OCI-LY3 (cell line): ENCODE results near the gene ERP44.

ENCODE experiments used
- H2AFZ ChIP-seq: fragments of 200-600, 300-600 bp; shearing (Covaris generic); 2 replicates; pipeline ENCODE4 v1.6.0; 2014; ENCODE audit warnings: antibody characterized with exemption, low read depth, low read length
- H3K27ac ChIP-seq: fragments of 200-600, 300-600 bp; sonication (generic); 2 replicates; pipeline ENCODE4 v1.5.1; 2014; ENCODE audit warnings: mild to moderate bottlenecking, low read length, moderate library complexity, mixed read lengths
- H3K27me3 ChIP-seq: fragments of 200-600, 300-600 bp; sonication (generic); 2 replicates; pipeline ENCODE4 v1.6.1; 2014; ENCODE audit warnings: low read depth, low read length, mixed read lengths
- H3K36me3 ChIP-seq: fragments of 200-600, 300-600 bp; sonication (generic); replicated peaks from 2 replicates; pipeline ENCODE3; 2014; ENCODE audit warnings: low read depth, low read length, mixed read lengths
- H3K4me1 ChIP-seq: fragments of 300-600, 200-600 bp; sonication (generic); 2 replicates; pipeline ENCODE4 v1.6.1; 2014; ENCODE audit warnings: low read length, mixed read lengths
- H3K4me2 ChIP-seq: fragments of 200-600, 300-600 bp; sonication (generic); 2 replicates; pipeline ENCODE4 v1.6.1; 2014; ENCODE audit warnings: low read length, mixed read lengths
- H3K4me3 ChIP-seq: fragments of 300-600, 200-600 bp; sonication (generic); 2 replicates; pipeline ENCODE4 v1.5.1; 2014; ENCODE audit warnings: antibody characterized with exemption, mild to moderate bottlenecking, low read length, moderate library complexity
- H3K79me2 ChIP-seq: fragments of 300-600, 200-600 bp; shearing (Covaris generic); 2 replicates; pipeline ENCODE4 v1.6.1; 2014; ENCODE audit warnings: mild to moderate bottlenecking, low read length, mixed read lengths
- H3K9ac ChIP-seq: fragments of 300-600, 200-600 bp; shearing (Covaris generic); 2 replicates; pipeline ENCODE4 v1.6.0; 2014; ENCODE audit warnings: mild to moderate bottlenecking, low read length, moderate library complexity
- H3K9me3 ChIP-seq: fragments of 200-600, 300-600 bp; shearing (Covaris generic); 2 replicates; pipeline ENCODE4 v1.6.1; 2014; ENCODE audit warnings: low read length, mixed read lengths; ENCODE audit not compliant: insufficient read depth
- H4K20me1 ChIP-seq: fragments of 200-600, 300-600 bp; sonication (generic); 2 replicates; pipeline ENCODE4 v1.6.1; 2016; ENCODE audit warnings: low read length, mixed read lengths; ENCODE audit not compliant: insufficient read depth
- CTCF ChIP-seq: fragments of 200-600, 300-600 bp; sonication (generic); IDR thresholded peaks from 2 replicates; pipeline ENCODE4 v1.5.1; 2014; ENCODE audit warnings: antibody characterized with exemption, low read length, low read depth
- EZH2phosphoT487 ChIP-seq: fragments of 200-600 bp; shearing (Covaris generic); IDR thresholded peaks from 2 replicates; pipeline ENCODE4 v1.6.1; 2018; ENCODE audit warnings: antibody characterized with exemption, mixed run types, low read depth

Gene ERP44

GRCh38 chr9:100012279-100012678 lies 86.5 kb downstream of the ERP44 start:
- Histone ChIP-seq H3K9me3 (no peaks in the 10 kb centered on the region), H4K20me1 (no peaks in the 10 kb centered on the region), H3K27ac (no peak overlapping the region), H3K9ac (no peak overlapping the region), H3K27me3 (no peaks in the 10 kb centered on the region), H2AFZ (no peak overlapping the region), H3K79me2 (no peaks in the 10 kb centered on the region), H3K4me1 (no peaks in the 10 kb centered on the region), H3K4me2 (no peak overlapping the region), H3K4me3 (no peak overlapping the region), H3K36me3 (no peaks in the 10 kb centered on the region)
- no peak for TF ChIP-seq EZH2phosphoT487
- TF ChIP-seq CTCF = no peak

GRCh38 chr9:100011062-100011681 lies 87.6 kb downstream of the ERP44 start:
- no peaks in the 10 kb centered on the region for H3K9me3 ChIP-seq
- H3K79me2 ChIP-seq = no peaks in the 10 kb centered on the region
- no peaks in the 10 kb centered on the region for H3K4me1 ChIP-seq
- no peaks in the 10 kb centered on the region for H3K27me3 ChIP-seq
- no peak overlapping the region for H3K4me2 ChIP-seq
- TF ChIP-seq EZH2phosphoT487 (no peak), CTCF (peak; percentile 75)
- H3K27ac ChIP-seq = no peak overlapping the region
- H4K20me1 ChIP-seq = no peaks in the 10 kb centered on the region
- no peaks in the 10 kb centered on the region for H3K36me3 ChIP-seq
- no peak overlapping the region for H2AFZ ChIP-seq
- no peak overlapping the region for H3K9ac ChIP-seq
- no peak overlapping the region for H3K4me3 ChIP-seq

DNA sequence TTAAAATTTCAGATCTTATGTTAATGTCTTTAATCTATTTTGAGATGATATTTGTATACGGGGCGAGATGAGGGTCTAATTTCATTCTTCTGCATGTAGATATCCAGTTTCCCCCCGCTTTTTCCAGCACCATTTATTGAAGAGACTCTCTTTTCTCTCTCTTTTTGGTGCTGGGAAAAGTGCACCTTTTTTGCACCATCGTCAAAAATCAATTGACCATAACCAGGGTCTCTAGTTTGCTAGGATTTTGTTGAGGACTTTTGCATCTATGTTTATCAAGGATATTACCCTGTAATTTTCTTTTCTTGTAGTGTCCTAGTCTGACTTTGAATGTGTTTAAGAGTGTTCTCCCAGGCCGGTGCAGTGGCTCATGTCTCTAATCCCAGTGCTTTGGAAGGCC lies 99.0 kb downstream of the ERP44 start:
- no peak for TF ChIP-seq CTCF
- TF ChIP-seq EZH2phosphoT487 = no peak
- H3K27ac ChIP-seq = no peak overlapping the region

GRCh38 chr9:99998866-99999265 lies 99.9 kb downstream of the ERP44 start:
- Histone ChIP-seq H3K79me2 (no peaks in the 10 kb centered on the region), H3K9ac (no peak overlapping the region), H3K27ac (no peak overlapping the region), H3K4me1 (peaks cover 3% of the 10 kb centered on the region; the same call in 1 of the 2 replicates), H4K20me1 (no peaks in the 10 kb centered on the region), H3K27me3 (no peaks in the 10 kb centered on the region), H3K4me3 (no peak overlapping the region), H2AFZ (no peak overlapping the region), H3K9me3 (no peaks in the 10 kb centered on the region), H3K4me2 (no peak overlapping the region), H3K36me3 (peaks cover 11% of the 10 kb centered on the region)
- TF ChIP-seq CTCF = no peak

More for the DNA sequence above, 99.0 kb downstream of the ERP44 start:
- Histone ChIP-seq H3K9me3 (no peaks in the 10 kb centered on the region), H3K79me2 (no peaks in the 10 kb centered on the region), H3K4me3 (no peak overlapping the region), H3K27me3 (no peaks in the 10 kb centered on the region), H3K36me3 (peaks cover 19% of the 10 kb centered on the region), H3K4me2 (no peak overlapping the region), H2AFZ (no peak overlapping the region), H4K20me1 (no peaks in the 10 kb centered on the region), H3K4me1 (peaks cover 3% of the 10 kb centered on the region; the same call in 1 of the 2 replicates), H3K9ac (no peak overlapping the region)
